Body of pancreas (tissue), 4 donors: ENCODE data around the gene AIF1. TPM values are rescaled to one million over a fixed set of nuclear protein-coding genes. Genes with fewer than 3 reads are reported as not detected.

Source experiments
- ATAC-seq: fragments of 150-250 bp; one replicate; pipeline ENCODE4 v1.9.1; 2016
- DNase-seq, 4 donors: peaks; one replicate each; pipeline ENCODE4 v3.0.0-alpha.2; 2019
- H3K27ac ChIP-seq, 4 donors: fragments of 200-600 bp; sonication (generic); 1 replicate in 3 of 4; 2 replicates in 1 of 4; pipeline versions ENCODE4 v1.5.1 to v1.6.1; 2016 to 2019; ENCODE audit warnings: mild to moderate bottlenecking in 1 of 4, mixed read lengths in 1 of 4, moderate library complexity in 1 of 4
- H3K27me3 ChIP-seq, 2 donors: fragments of 200-600 bp; sonication (generic); one replicate each; pipeline ENCODE4 v1.6.0; 2016; ENCODE audit warnings: mild to moderate bottlenecking in 1 of 2
- H3K36me3 ChIP-seq, 2 donors: fragments of 200-600 bp; sonication (generic); replicated peaks in 1 of 2; 2 replicates each; pipeline ENCODE4 v1.5.1; 2016; ENCODE audit warnings: low read depth in 2 of 2; ENCODE audit not compliant: insufficient read depth in 1 of 2
- H3K4me1 ChIP-seq: fragments of 200-600 bp; sonication (generic); one replicate; pipeline ENCODE4 v1.6.0; 2016
- H3K4me3 ChIP-seq, 2 donors: fragments of 200-600 bp; sonication (generic); 1 replicate in 1 of 2; 2 replicates in 1 of 2; pipeline ENCODE4 v1.5.1; 2016 to 2019
- H3K9me3 ChIP-seq, 3 donors: fragments of 200-600 bp; sonication (generic); 1 replicate in 2 of 3; 2 replicates in 1 of 3; pipeline ENCODE4 v1.5.1; 2016
- POLR2A ChIP-seq, 3 donors: fragments of 450-650 bp; IDR thresholded peaks; one replicate each; pipeline ENCODE4 v1.6.1; 2016; ENCODE audit warnings: antibody characterized with exemption in 3 of 3, mild to moderate bottlenecking in 2 of 3
- WGBS, 2 donors: methylation state at CpG; one replicate each; pipeline ENCODE4 v1.1.5; 2017; 5-methylcytosine and 5-hydroxymethylcytosine counted together
- intact Hi-C: fragments of 100-400 bp; cut with DNase I; formaldehyde crosslinking; loops from one replicate; pipeline ENCODE4 v1.15.1; 2023
- total RNA-seq, 2 donors: library from RNA; depleted of rRNA; stranded (reverse); fragments of >200 nt; gene quantifications; one replicate each; pipeline ENCODE4 v1.1.0, GENCODE V29; 2016
- TF ChIP-seq, protein P1 (sequence below), 7 experiments: fragments of 450-650 bp in 4 of 7; fragments of 200-600 bp in 3 of 7; sonication (generic) in 3 of 7; IDR thresholded peaks; one replicate each; pipeline ENCODE4 v1.5.1; 2016 to 2019; ENCODE audit warnings: antibody characterized with exemption in 7 of 7

Gene AIF1
- total RNA-seq, 2 donors from 2014 or later: 2.3 to 7.3 TPM

DNA sequence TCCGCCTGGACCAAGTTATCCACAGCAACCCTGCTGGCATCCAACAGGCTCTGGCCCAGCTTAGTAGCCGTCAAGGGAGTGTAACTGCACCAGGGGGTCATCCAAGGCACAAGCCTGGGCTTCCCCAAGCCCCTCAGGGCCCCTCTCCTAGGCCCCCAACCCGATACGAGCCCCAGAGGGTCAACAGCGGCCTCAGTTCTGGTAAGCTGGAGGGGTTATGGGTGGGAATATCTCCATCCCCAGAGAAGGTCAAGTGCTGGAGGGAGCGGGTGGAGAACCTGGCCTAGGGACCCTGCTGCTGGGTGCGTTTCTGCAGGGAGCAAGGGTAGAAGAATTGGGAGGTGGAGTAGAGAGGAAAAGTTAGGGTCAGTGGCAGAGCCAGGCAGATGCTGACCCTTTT is 18.4 kb downstream of the AIF1 start:
- Histone ChIP-seq H3K27me3 (no peaks in the 10 kb centered on the region), H3K36me3 (peaks cover 24 to 66% of the 10 kb centered on the region in 2 donors), H3K27ac (no peak overlapping the region), H3K4me1 (no peaks in the 10 kb centered on the region), H3K4me3 (no peak overlapping the region), H3K9me3 (no peaks in the 10 kb centered on the region)
- DNase-seq (no peak), ATAC-seq (no peak)
- no peak for TF ChIP-seq POLR2A (IDR thresholded peaks at IDR 0.05)
- TF ChIP-seq, protein P1, sequence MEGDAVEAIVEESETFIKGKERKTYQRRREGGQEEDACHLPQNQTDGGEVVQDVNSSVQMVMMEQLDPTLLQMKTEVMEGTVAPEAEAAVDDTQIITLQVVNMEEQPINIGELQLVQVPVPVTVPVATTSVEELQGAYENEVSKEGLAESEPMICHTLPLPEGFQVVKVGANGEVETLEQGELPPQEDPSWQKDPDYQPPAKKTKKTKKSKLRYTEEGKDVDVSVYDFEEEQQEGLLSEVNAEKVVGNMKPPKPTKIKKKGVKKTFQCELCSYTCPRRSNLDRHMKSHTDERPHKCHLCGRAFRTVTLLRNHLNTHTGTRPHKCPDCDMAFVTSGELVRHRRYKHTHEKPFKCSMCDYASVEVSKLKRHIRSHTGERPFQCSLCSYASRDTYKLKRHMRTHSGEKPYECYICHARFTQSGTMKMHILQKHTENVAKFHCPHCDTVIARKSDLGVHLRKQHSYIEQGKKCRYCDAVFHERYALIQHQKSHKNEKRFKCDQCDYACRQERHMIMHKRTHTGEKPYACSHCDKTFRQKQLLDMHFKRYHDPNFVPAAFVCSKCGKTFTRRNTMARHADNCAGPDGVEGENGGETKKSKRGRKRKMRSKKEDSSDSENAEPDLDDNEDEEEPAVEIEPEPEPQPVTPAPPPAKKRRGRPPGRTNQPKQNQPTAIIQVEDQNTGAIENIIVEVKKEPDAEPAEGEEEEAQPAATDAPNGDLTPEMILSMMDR (IDR thresholded peaks at IDR 0.05): no peak
- intact Hi-C loops: no loop called here
- 78 to 88% methylated on average over 6 of the region's 7 CpGs for WGBS, 2 donors

DNA sequence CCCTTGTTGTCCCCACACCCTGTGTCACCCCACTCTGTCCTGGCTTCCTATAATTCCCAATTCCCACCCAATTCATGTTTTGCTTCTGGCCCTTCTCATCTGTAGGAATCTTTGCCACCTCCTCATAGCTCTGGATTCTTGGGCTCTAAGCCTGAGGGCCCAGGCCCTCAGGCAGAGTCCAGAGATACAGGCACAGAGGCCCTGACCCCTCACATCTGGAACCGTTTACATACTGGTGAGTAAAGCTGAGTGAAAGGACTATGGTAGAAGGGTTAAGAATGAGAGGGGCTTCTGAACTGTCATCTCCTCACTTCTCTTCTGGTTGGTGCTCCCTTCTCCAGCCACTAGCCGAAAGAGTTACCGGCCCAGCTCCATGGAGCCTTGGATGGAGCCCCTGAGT is 19.1 kb downstream of the AIF1 start:
- no peak for TF ChIP-seq POLR2A (IDR thresholded peaks at IDR 0.05)
- TF ChIP-seq, protein P1 (IDR thresholded peaks at IDR 0.05): no peak
- intact Hi-C loops: no loop called here
- WGBS, 2 donors: 87 to 94% methylated on average over 3 of the region's 3 CpGs
- no peaks in the 10 kb centered on the region for H3K27me3 ChIP-seq
- H3K4me3 ChIP-seq: no peak overlapping the region
- no peaks in the 10 kb centered on the region for H3K4me1 ChIP-seq
- H3K9me3 ChIP-seq: no peaks in the 10 kb centered on the region
- H3K36me3 ChIP-seq: peaks cover 20 to 59% of the 10 kb centered on the region in 2 donors
- DNase-seq: no peak
- no peak overlapping the region for H3K27ac ChIP-seq
- ATAC-seq: no peak

- peaks cover 14 to 56% of the 10 kb centered on the region in 2 donors for H3K36me3 ChIP-seq
- intact Hi-C loops: no loop called here
- no peak overlapping the region for H3K4me3 ChIP-seq
- H3K4me1 ChIP-seq: no peaks in the 10 kb centered on the region
- no peak overlapping the region for H3K27ac ChIP-seq
- no peak for DNase-seq
- H3K9me3 ChIP-seq: no peaks in the 10 kb centered on the region
- no peaks in the 10 kb centered on the region for H3K27me3 ChIP-seq
- ATAC-seq: no peak
- 79 to 89% methylated on average over 11 of the region's 11 CpGs for WGBS, 2 donors
- TF ChIP-seq POLR2A (IDR thresholded peaks at IDR 0.05): no peak
- TF ChIP-seq, protein P1 (IDR thresholded peaks at IDR 0.05): no peak
Measured at GRCh38 chr6:31634969-31635575, 20.0 kb downstream of the AIF1 start.

- no peaks in the 10 kb centered on the region for H3K27me3 ChIP-seq
- ATAC-seq: no peak
- H3K36me3 ChIP-seq: peaks cover 25 to 52% of the 10 kb centered on the region in 2 donors
- H3K9me3 ChIP-seq: no peaks in the 10 kb centered on the region
- no peaks in the 10 kb centered on the region for H3K4me1 ChIP-seq
- TF ChIP-seq, protein P1 (IDR thresholded peaks at IDR 0.05): no peak
- no peak for TF ChIP-seq POLR2A (IDR thresholded peaks at IDR 0.05)
- intact Hi-C loops: no loop called here
- DNase-seq: no peak
- H3K4me3 ChIP-seq: no peak overlapping the region
- no peak overlapping the region for H3K27ac ChIP-seq
- 79 to 81% methylated on average over 21 to 27 of the region's 27 CpGs for WGBS, 2 donors
Measured at GRCh38 chr6:31636698-31637596, 21.9 kb downstream of the AIF1 start.
